ENCODE data around the gene LSAMP. TPM values are rescaled to one million over a fixed set of nuclear protein-coding genes. Genes with fewer than 3 reads are reported as not detected.

LSAMP gene
- total RNA-seq, 1 donor from 2014 or later = 30.1 TPM

GRCh38 chr3:116059421-116060096 lies 385.7 kb downstream of the LSAMP start:
- Mint-ChIP-seq H3K36me3 (no peaks in the 10 kb centered on the region), H3K9me3 (no peaks in the 10 kb centered on the region), H3K27me3 (ENCODE audit: low read depth) (no peaks in the 10 kb centered on the region), H3K27ac (peak overlapping the region; percentile 84), H3K4me1 (peaks cover 24% of the 10 kb centered on the region), H3K4me3 (no peak overlapping the region)
- no peak for DNase-seq (ENCODE audit: low spot score in 2 of 2, unreplicated experiment in 2 of 2)
- TF ChIP-seq, protein P1, sequence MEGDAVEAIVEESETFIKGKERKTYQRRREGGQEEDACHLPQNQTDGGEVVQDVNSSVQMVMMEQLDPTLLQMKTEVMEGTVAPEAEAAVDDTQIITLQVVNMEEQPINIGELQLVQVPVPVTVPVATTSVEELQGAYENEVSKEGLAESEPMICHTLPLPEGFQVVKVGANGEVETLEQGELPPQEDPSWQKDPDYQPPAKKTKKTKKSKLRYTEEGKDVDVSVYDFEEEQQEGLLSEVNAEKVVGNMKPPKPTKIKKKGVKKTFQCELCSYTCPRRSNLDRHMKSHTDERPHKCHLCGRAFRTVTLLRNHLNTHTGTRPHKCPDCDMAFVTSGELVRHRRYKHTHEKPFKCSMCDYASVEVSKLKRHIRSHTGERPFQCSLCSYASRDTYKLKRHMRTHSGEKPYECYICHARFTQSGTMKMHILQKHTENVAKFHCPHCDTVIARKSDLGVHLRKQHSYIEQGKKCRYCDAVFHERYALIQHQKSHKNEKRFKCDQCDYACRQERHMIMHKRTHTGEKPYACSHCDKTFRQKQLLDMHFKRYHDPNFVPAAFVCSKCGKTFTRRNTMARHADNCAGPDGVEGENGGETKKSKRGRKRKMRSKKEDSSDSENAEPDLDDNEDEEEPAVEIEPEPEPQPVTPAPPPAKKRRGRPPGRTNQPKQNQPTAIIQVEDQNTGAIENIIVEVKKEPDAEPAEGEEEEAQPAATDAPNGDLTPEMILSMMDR (IDR thresholded peaks at IDR 0.05; ENCODE audit: unreplicated experiment) = no peak

- no peak overlapping the region for H3K4me3 Mint-ChIP-seq
- no peak overlapping the region for H3K27ac Mint-ChIP-seq
- H3K4me1 Mint-ChIP-seq = peaks cover 28% of the 10 kb centered on the region
- TF ChIP-seq, protein P1 (IDR thresholded peaks at IDR 0.05; ENCODE audit: unreplicated experiment) = no peak
- H3K36me3 Mint-ChIP-seq = no peaks in the 10 kb centered on the region
- no peaks in the 10 kb centered on the region for H3K27me3 Mint-ChIP-seq (ENCODE audit: low read depth)
- no peak for DNase-seq (ENCODE audit: low spot score in 2 of 2, unreplicated experiment in 2 of 2)
- no peaks in the 10 kb centered on the region for H3K9me3 Mint-ChIP-seq
Observed at GRCh38 chr3:116058844-116059243, 386.4 kb downstream of the LSAMP start.

GRCh38 chr3:116057400-116058006 lies 387.8 kb downstream of the LSAMP start:
- TF ChIP-seq, protein P1 (IDR thresholded peaks at IDR 0.05; ENCODE audit: unreplicated experiment) = no peak
- Mint-ChIP-seq H3K4me3 (no peak overlapping the region), H3K4me1 (peaks cover 28% of the 10 kb centered on the region), H3K27me3 (ENCODE audit: low read depth) (no peaks in the 10 kb centered on the region), H3K36me3 (no peaks in the 10 kb centered on the region), H3K27ac (peak overlapping the region; percentile 60), H3K9me3 (no peaks in the 10 kb centered on the region)
- no peak for DNase-seq (ENCODE audit: low spot score in 2 of 2, unreplicated experiment in 2 of 2)

GRCh38 chr3:116056280-116056679 lies 389.0 kb downstream of the LSAMP start:
- DNase-seq (ENCODE audit: low spot score in 2 of 2, unreplicated experiment in 2 of 2) = no peak
- H3K27me3 Mint-ChIP-seq (ENCODE audit: low read depth) = peaks cover 4% of the 10 kb centered on the region
- peaks cover 28% of the 10 kb centered on the region for H3K4me1 Mint-ChIP-seq
- no peaks in the 10 kb centered on the region for H3K36me3 Mint-ChIP-seq
- no peaks in the 10 kb centered on the region for H3K9me3 Mint-ChIP-seq
- no peak overlapping the region for H3K27ac Mint-ChIP-seq
- TF ChIP-seq, protein P1 (IDR thresholded peaks at IDR 0.05; ENCODE audit: unreplicated experiment) = no peak
- no peak overlapping the region for H3K4me3 Mint-ChIP-seq

DNA sequence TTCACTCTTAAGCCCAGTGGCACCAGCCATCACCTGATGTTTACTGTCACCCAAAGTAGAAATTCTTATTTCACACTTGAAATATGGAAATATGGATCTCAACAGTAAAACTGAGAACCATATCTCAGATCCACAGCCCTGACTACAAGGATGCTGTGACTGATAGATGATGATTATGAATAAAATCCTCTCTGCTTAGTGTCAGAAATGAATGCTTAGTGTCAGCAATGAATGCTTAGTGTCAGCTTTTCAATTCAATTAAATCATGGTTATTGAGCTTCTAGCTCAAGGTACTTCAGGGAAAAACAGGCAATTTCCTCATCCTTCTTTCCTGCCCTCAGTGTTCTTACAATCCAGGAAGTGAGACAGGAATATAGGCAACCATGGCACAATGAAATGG lies 392.3 kb downstream of the LSAMP start:
- H3K4me3 Mint-ChIP-seq = no peak overlapping the region
- H3K27ac Mint-ChIP-seq = no peak overlapping the region
- H3K4me1 Mint-ChIP-seq = peaks cover 14% of the 10 kb centered on the region
- DNase-seq (ENCODE audit: low spot score in 2 of 2, unreplicated experiment in 2 of 2) = no peak
- H3K27me3 Mint-ChIP-seq (ENCODE audit: low read depth) = peaks cover 4% of the 10 kb centered on the region
- TF ChIP-seq, protein P1 (IDR thresholded peaks at IDR 0.05; ENCODE audit: unreplicated experiment) = no peak
- H3K36me3 Mint-ChIP-seq = no peaks in the 10 kb centered on the region
- H3K9me3 Mint-ChIP-seq = no peaks in the 10 kb centered on the region
